Measurements from ENCODE around the gene CEP290.

DNA sequence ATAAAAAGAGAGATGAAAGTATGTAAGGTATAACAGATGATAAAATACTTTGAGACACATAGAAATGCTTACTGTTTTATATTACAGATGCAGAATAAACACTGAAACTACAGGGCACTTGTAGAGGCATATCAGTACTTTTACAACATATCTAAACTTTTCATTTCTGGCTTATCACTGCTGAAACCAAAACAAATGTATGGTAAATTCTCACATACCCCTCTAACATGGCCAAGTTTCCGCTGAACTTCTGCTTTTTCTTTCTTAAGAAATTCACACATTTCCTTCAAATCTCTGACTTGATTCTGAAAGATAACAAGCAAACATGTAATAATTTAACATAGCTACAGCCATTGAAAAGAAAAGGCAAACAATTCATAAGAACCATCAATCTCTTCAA is 79.4 kb downstream of the CEP290 start:
- TF ChIP-seq, protein P1, sequence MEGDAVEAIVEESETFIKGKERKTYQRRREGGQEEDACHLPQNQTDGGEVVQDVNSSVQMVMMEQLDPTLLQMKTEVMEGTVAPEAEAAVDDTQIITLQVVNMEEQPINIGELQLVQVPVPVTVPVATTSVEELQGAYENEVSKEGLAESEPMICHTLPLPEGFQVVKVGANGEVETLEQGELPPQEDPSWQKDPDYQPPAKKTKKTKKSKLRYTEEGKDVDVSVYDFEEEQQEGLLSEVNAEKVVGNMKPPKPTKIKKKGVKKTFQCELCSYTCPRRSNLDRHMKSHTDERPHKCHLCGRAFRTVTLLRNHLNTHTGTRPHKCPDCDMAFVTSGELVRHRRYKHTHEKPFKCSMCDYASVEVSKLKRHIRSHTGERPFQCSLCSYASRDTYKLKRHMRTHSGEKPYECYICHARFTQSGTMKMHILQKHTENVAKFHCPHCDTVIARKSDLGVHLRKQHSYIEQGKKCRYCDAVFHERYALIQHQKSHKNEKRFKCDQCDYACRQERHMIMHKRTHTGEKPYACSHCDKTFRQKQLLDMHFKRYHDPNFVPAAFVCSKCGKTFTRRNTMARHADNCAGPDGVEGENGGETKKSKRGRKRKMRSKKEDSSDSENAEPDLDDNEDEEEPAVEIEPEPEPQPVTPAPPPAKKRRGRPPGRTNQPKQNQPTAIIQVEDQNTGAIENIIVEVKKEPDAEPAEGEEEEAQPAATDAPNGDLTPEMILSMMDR (IDR thresholded peaks at IDR 0.05), result no peak
- no peak for TF ChIP-seq POLR2A (IDR thresholded peaks at IDR 0.05)

Measured in upper lobe of left lung (tissue), 4 donors.